Uterus (tissue), 4 donors: ENCODE data around the gene S100A10. TPM values are rescaled to one million over a fixed set of nuclear protein-coding genes. Genes with fewer than 3 reads are reported as not detected.

Experiments used
- DNase-seq, 2 donors: peaks; one replicate each; pipeline ENCODE4 v3.0.0-alpha.2; 2019 to 2020
- H3K27ac ChIP-seq, 2 donors: fragments of 200-600 bp; sonication (generic); 1 replicate in 1 of 2; 2 replicates in 1 of 2; pipeline ENCODE4 v1.5.1; 2016 to 2018
- H3K27me3 ChIP-seq, 2 donors: fragments of 200-600 bp; sonication (generic); one replicate each; pipeline ENCODE4 v1.5.1; 2018 to 2019; ENCODE audit warnings: control low read depth in 1 of 2
- H3K36me3 ChIP-seq, 2 donors: fragments of 200-600 bp; sonication (generic); one replicate each; pipeline ENCODE4 v1.5.1; 2019; ENCODE audit warnings: control low read depth in 1 of 2
- H3K4me1 ChIP-seq, 2 donors: fragments of 200-600 bp; sonication (generic); one replicate each; pipeline ENCODE4 v1.5.1; 2018 to 2019; ENCODE audit warnings: control low read depth in 1 of 2
- H3K4me3 ChIP-seq, 2 donors: fragments of 200-600 bp; sonication (generic); 1 replicate in 1 of 2; 2 replicates in 1 of 2; pipeline ENCODE4 v1.5.1; 2018 to 2019; ENCODE audit warnings: mild to moderate bottlenecking in 1 of 2
- H3K9me3 ChIP-seq, 2 donors: fragments of 200-600 bp; sonication (generic); one replicate each; pipeline ENCODE4 v1.5.1; 2019; ENCODE audit warnings: control low read depth in 1 of 2
- POLR2A ChIP-seq, 2 donors: fragments of 450-650 bp; IDR thresholded peaks; one replicate each; pipeline ENCODE4 v1.6.1; 2016; ENCODE audit warnings: antibody characterized with exemption in 2 of 2, mild to moderate bottlenecking in 1 of 2, moderate library complexity in 1 of 2
- intact Hi-C: fragments of 100-400 bp; cut with DNase I; formaldehyde crosslinking; loops from one replicate; pipeline ENCODE4 v1.15.1; 2023; ENCODE audit warnings: low total_unique reads
- total RNA-seq, 4 donors: library from RNA; depleted of rRNA in 3 of 4; stranded (reverse); fragments of >200 nt in 3 of 4; gene quantifications; one replicate each; pipeline versions ENCODE4 v1.1.0 to v1.2.4, GENCODE V29; 2014 to 2023
- TF ChIP-seq, protein P1 (sequence below), 4 experiments: fragments of 200-600 bp in 2 of 4; fragments of 450-650 bp in 2 of 4; sonication (generic) in 2 of 4; IDR thresholded peaks; one replicate each; pipeline ENCODE4 v1.5.1; 2016 to 2019; ENCODE audit warnings: antibody characterized with exemption in 4 of 4, mild to moderate bottlenecking in 2 of 4, moderate library complexity in 1 of 4
- donor health status: DM: yes; HTN: yes; CAD: no.

S100A10 gene
- total RNA-seq, 4 donors from 2014 or later, result 21.8 to 189 (median 34.6) TPM

DNA sequence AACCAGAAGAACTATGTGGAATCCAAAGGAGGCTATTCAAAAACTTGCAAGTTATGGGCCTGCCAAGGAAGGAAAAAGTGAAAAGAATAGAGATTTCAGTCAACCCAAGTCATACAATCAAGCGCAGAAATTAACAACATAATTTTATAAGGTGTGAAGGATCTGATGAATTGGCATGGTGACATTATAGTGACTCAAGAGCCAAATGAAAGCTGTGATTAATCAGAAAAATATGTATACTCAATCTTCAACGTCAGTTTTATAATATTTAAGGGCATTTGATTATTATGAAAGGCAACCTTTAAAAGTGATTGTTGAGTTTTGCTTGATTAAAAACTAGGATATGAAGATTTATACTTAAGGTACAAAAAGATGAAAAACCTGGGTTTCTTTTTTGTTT lies 46.5 kb downstream of the S100A10 start:
- Histone ChIP-seq H3K4me3 (no peak overlapping the region), H3K27ac (no peak overlapping the region), H3K27me3 (no peaks in the 10 kb centered on the region), H3K36me3 (no peaks in the 10 kb centered on the region), H3K4me1 (no peaks in the 10 kb centered on the region), H3K9me3 (no peaks in the 10 kb centered on the region)
- DNase-seq, result no peak
- intact Hi-C loops, result no loop called here
- TF ChIP-seq, protein P1, sequence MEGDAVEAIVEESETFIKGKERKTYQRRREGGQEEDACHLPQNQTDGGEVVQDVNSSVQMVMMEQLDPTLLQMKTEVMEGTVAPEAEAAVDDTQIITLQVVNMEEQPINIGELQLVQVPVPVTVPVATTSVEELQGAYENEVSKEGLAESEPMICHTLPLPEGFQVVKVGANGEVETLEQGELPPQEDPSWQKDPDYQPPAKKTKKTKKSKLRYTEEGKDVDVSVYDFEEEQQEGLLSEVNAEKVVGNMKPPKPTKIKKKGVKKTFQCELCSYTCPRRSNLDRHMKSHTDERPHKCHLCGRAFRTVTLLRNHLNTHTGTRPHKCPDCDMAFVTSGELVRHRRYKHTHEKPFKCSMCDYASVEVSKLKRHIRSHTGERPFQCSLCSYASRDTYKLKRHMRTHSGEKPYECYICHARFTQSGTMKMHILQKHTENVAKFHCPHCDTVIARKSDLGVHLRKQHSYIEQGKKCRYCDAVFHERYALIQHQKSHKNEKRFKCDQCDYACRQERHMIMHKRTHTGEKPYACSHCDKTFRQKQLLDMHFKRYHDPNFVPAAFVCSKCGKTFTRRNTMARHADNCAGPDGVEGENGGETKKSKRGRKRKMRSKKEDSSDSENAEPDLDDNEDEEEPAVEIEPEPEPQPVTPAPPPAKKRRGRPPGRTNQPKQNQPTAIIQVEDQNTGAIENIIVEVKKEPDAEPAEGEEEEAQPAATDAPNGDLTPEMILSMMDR (IDR thresholded peaks at IDR 0.05), result no peak
- TF ChIP-seq POLR2A (IDR thresholded peaks at IDR 0.05), result no peak

DNA sequence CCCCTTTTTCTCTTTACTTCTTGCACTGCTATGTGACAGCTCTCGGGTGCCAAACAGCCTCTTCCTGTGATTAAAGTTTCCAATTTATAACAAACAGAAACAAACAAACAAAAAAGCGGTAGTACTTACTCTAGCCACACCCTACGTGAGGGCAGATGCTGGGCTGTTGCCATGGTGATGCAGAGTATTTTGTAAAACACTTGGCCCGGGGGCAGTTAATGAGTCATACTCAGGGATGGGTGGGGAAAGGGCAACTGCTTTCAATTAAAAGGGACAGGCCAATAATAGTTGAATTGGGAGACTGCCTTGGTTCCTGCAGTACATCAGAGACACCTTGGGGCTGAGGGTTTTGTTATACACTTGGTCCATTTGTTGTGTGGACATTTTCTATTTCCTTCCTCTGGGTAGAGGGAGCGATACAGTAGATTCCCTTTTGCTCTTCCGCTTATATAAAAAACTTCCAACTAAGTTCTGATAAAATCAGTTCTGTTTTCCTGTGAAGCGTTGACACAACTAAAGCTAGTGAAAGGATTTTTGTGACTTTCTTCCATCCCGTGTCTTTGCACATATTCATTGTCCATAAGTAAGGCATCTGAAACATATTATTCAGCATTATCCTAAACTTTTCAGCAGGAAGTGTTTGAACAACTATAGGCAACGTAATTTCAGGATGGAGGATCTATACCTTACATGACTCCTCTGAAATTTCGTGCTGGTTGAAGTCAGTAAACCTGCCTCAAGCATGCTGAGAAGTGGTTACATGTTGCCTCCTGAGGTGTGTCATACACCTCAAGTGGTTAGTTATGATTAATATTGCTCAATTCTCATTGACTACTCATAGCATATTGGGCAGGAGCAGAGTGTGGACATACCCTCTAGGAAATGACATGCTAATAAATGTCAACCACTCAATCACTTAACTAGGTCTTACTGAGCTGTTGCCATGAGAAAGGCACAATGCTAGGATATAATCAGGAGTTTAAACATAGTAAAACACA lies 47.6 kb downstream of the S100A10 start:
- H3K27me3 ChIP-seq, result no peaks in the 10 kb centered on the region
- H3K36me3 ChIP-seq, result no peaks in the 10 kb centered on the region
- no peak overlapping the region for H3K4me3 ChIP-seq
- DNase-seq, result peak; percentile 79 to 85
- no peak for TF ChIP-seq POLR2A (IDR thresholded peaks at IDR 0.05)
- TF ChIP-seq, protein P1 (IDR thresholded peaks at IDR 0.05), result no peak
- no peaks in the 10 kb centered on the region for H3K4me1 ChIP-seq
- H3K27ac ChIP-seq, result peak overlapping the region; percentile 43 to 54
- intact Hi-C loops, result no loop called here
- H3K9me3 ChIP-seq, result no peaks in the 10 kb centered on the region

DNA sequence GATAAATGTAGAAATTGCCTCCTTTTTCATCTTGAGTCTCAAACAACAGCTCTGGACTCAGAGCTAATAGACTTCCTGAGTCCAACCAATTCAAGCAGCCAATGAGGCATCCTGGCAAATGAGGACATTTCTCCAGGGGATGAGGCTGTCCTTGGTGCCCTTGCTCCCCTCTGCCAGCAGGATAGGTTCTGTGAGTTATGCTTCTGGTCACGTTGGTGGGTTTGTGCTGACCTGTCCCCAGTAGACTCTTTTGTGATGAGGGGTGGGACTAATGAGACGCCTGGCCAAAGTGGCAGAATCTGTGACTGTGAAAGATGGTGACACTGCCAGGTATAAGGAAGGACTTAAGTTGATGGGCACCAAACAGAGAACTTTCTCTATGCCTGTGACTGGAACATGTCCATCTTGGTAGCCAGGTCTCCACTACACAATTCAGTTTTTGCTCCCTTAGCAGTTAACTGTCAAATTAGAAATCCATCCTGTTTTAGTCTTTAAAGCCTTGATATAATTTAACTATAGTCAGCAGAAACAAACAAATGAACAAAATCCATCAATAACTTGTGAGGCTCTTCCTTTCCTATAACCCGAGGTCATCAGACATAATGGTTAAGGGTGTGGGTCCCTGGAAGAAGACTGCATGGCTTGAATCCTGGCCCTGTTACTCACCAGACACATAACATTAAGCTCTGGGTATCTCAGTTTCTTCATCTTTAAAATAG lies 48.6 kb downstream of the S100A10 start:
- H3K4me3 ChIP-seq, result no peak overlapping the region
- H3K9me3 ChIP-seq, result no peaks in the 10 kb centered on the region
- intact Hi-C loops, result no loop called here
- H3K27ac ChIP-seq, result peak overlapping the region; percentile 43 to 54
- H3K27me3 ChIP-seq, result no peaks in the 10 kb centered on the region
- no peaks in the 10 kb centered on the region for H3K4me1 ChIP-seq
- TF ChIP-seq, protein P1 (IDR thresholded peaks at IDR 0.05), result no peak
- TF ChIP-seq POLR2A (IDR thresholded peaks at IDR 0.05), result no peak
- no peaks in the 10 kb centered on the region for H3K36me3 ChIP-seq
- DNase-seq, result no peak

DNA sequence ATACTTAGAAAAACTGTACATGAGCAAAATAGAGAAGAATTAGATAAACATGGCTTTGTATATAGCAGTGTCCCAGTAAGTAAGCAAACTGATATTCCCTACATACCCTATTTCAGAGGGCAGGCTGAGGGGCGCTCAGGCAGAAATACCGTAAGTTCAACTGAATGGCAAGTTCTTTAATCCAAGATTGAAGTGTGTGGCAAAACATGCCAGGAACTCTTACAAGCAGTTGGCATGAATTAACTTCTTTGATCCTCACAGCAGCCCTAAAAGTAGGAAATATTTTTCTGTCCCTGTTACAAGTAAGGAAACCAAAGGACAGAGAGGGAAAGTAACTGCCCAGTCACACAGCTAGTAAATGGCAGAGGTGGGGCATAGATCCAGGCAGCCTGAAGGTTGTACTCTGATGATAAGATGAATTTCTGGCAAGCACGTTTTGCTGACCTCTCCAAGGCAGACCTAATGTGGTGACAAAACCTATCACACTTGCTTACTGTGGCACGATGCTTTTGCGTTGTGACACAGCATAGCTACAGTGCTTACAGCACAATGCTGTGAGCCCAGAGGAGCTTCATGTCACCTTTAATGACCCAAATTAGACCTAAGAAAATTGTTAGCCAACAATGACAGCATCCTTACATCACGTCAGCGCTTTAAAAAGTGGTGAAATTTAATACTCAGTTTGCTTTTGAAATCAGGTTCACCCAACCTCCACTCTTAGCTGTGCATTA lies 49.4 kb downstream of the S100A10 start:
- H3K4me3 ChIP-seq, result no peak overlapping the region
- H3K9me3 ChIP-seq, result no peaks in the 10 kb centered on the region
- DNase-seq, result no peak
- H3K36me3 ChIP-seq, result no peaks in the 10 kb centered on the region
- H3K27me3 ChIP-seq, result no peaks in the 10 kb centered on the region
- H3K27ac ChIP-seq, result peak overlapping the region; percentile 43 to 54
- intact Hi-C loops, result no loop called here
- TF ChIP-seq, protein P1 (IDR thresholded peaks at IDR 0.05), result no peak
- no peak for TF ChIP-seq POLR2A (IDR thresholded peaks at IDR 0.05)
- H3K4me1 ChIP-seq, result no peaks in the 10 kb centered on the region
